ENCODE measurements around the gene ADSS2.

DNA sequence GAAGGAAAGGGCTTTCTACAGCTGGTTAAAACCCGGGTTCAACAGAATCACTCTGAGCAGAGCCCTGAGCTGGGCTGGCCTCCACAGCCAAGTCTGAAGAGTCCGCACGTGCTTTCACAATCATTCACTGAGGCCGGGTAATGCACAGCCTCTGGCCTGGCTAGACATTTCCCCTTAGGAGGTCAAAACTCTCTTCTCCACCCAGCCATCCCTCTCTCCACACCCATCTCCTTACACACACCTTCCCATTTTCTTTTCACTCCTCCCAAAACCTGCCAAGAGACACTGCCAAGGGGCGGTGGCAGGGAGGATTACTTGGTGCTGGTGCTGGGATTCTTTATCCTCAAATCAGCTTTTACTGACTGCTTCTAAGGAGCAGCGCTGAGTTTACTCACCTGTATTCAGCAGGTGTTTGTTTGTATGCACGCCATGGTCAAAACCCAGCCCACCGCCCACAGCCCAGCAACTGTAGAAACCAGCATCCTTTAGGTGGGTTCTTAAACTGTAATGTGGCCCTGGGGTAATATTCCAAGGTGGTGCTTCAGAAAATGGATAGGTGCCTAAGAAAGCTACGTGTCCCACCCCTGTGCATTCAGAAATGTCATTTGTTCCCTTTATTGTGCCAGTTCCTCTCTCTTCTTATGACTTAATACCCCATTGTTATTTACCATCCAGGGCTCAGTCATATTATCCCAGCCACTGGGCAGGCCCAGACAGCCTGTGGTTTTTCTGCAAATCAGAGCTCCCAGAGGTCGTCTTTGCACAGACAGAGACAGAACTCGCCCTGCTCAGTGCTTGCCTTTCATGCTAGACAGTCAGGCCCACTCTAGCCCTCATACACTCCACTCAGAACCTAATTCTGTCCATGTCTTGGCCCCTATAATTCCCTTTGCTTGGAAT is 80.2 kb downstream of the ADSS2 start:
- TF ChIP-seq SP2 (tag by site-specific recombination; IDR thresholded peaks at IDR 0.05) (no peak), GLI4 (tag by site-specific recombination; IDR thresholded peaks at IDR 0.05) (no peak), ZNF138 (tag by site-specific recombination; IDR thresholded peaks at IDR 0.05; ENCODE audit: borderline replicate concordance) (no peak)
